Prostate gland (tissue), 2 donors: ENCODE measurements around the gene MYO5A. TPM values are rescaled to one million over a fixed set of nuclear protein-coding genes. Genes with fewer than 3 reads are reported as not detected.

ENCODE experiments used
- DNase-seq: peaks from one replicate; pipeline ENCODE4 v3.0.0-alpha.2; 2019; ENCODE audit warnings: low spot score
- H3K27ac ChIP-seq, 2 donors: fragments of 200-600 bp; sonication (generic); 2 replicates each; pipeline ENCODE4 v1.5.1; 2017 to 2019
- H3K27me3 ChIP-seq: fragments of 200-600 bp; sonication (generic); replicated peaks from 2 replicates; pipeline ENCODE4 v1.5.1; 2019; ENCODE audit not compliant: insufficient read depth
- H3K36me3 ChIP-seq, 2 donors: fragments of 200-600 bp; sonication (generic); 1 replicate in 1 of 2; 2 replicates in 1 of 2; pipeline versions ENCODE4 v1.5.1 to v1.8.1; 2017 to 2019
- H3K4me1 ChIP-seq: fragments of 200-600 bp; sonication (generic); replicated peaks from 2 replicates; pipeline ENCODE4 v1.5.1; 2019
- H3K4me3 ChIP-seq, 2 donors: fragments of 200-600 bp; sonication (generic); 2 replicates each; pipeline ENCODE4 v1.5.1; 2017 to 2019
- H3K9me3 ChIP-seq: fragments of 200-600 bp; sonication (generic); 2 replicates; pipeline ENCODE4 v1.5.1; 2017
- CTCF ChIP-seq, 4 experiments: fragments of 200-600 bp in 2 of 4; fragments of 450-650 bp in 2 of 4; sonication (generic) in 2 of 4; IDR thresholded peaks; 1 replicate in 3 of 4; 2 replicates in 1 of 4; pipeline ENCODE4 v1.5.1; 2016 to 2019; ENCODE audit warnings: antibody characterized with exemption in 4 of 4, mild to moderate bottlenecking in 2 of 4, moderate library complexity in 2 of 4
- POLR2A ChIP-seq: fragments of 450-650 bp; IDR thresholded peaks from one replicate; pipeline ENCODE4 v1.6.1; 2016; ENCODE audit warnings: antibody characterized with exemption, mild to moderate bottlenecking
- POLR2AphosphoS5 ChIP-seq: sonication (generic); formaldehyde crosslinking; IDR thresholded peaks from one replicate; pipeline ENCODE4 v1.6.1; 2017; ENCODE audit warnings: antibody characterized with exemption
- WGBS: methylation state at CpG from one replicate; pipeline ENCODE4 v1.1.5; 2018; 5-methylcytosine and 5-hydroxymethylcytosine counted together
- intact Hi-C: fragments of 100-400 bp; cut with DNase I; formaldehyde crosslinking; loops from one replicate; pipeline ENCODE4 v1.14.2; 2022
- total RNA-seq, 2 donors: library from RNA; depleted of rRNA; stranded (reverse); fragments of >200 nt; gene quantifications; one replicate each; pipeline ENCODE4 v1.1.0, GENCODE V29; 2016

MYO5A gene
- total RNA-seq, 2 donors from 2014 or later, result 24.9 to 41.9 TPM

- intact Hi-C loops, result no loop called here
- no peak for DNase-seq
- no peak overlapping the region for H3K27ac ChIP-seq
Measured at GRCh38 chr15:52480990-52481389, 47.7 kb downstream of the MYO5A start.

GRCh38 chr15:52466716-52467115 is 62.0 kb downstream of the MYO5A start:
- 92% methylated on average over 2 of the region's 2 CpGs for WGBS
- intact Hi-C loops, result no loop called here

More at GRCh38 chr15:52480990-52481389, 47.7 kb downstream of the MYO5A start:
- no peaks in the 10 kb centered on the region for H3K27me3 ChIP-seq
- H3K36me3 ChIP-seq, result no peaks in the 10 kb centered on the region
- no peak overlapping the region for H3K4me3 ChIP-seq
- TF ChIP-seq CTCF (IDR thresholded peaks at IDR 0.05), result no peak
- no peak for TF ChIP-seq POLR2A
- TF ChIP-seq POLR2AphosphoS5, result no peak
- H3K9me3 ChIP-seq, result no peaks in the 10 kb centered on the region
- WGBS, result 90% methylated on average over 1 of the region's 1 CpG
- H3K4me1 ChIP-seq, result no peaks in the 10 kb centered on the region

GRCh38 chr15:52466134-52466701 is 62.5 kb downstream of the MYO5A start:
- WGBS, result 83% methylated on average over 2 of the region's 2 CpGs
- Histone ChIP-seq H3K27me3 (no peaks in the 10 kb centered on the region), H3K9me3 (no peaks in the 10 kb centered on the region), H3K4me1 (no peaks in the 10 kb centered on the region), H3K36me3 (no peaks in the 10 kb centered on the region), H3K27ac (no peak overlapping the region), H3K4me3 (no peak overlapping the region)
- intact Hi-C loops, result no loop called here
- DNase-seq, result no peak
- TF ChIP-seq CTCF (IDR thresholded peaks at IDR 0.05) (no peak), POLR2A (no peak)

More at GRCh38 chr15:52466716-52467115, 62.0 kb downstream of the MYO5A start:
- Histone ChIP-seq H3K4me3 (no peak overlapping the region), H3K9me3 (no peaks in the 10 kb centered on the region), H3K27ac (no peak overlapping the region), H3K4me1 (no peaks in the 10 kb centered on the region), H3K27me3 (no peaks in the 10 kb centered on the region), H3K36me3 (no peaks in the 10 kb centered on the region)
- no peak for DNase-seq
- TF ChIP-seq POLR2A (no peak), POLR2AphosphoS5 (no peak), CTCF (IDR thresholded peaks at IDR 0.05) (no peak)

GRCh38 chr15:52464478-52464877 is 64.2 kb downstream of the MYO5A start:
- intact Hi-C loops, result no loop called here
- WGBS, result 84% methylated on average over 3 of the region's 3 CpGs
- no peak for TF ChIP-seq POLR2AphosphoS5
- TF ChIP-seq CTCF (IDR thresholded peaks at IDR 0.05), result no peak
- no peak for TF ChIP-seq POLR2A
- no peak for DNase-seq
- Histone ChIP-seq H3K36me3 (no peaks in the 10 kb centered on the region), H3K27me3 (no peaks in the 10 kb centered on the region), H3K9me3 (no peaks in the 10 kb centered on the region), H3K27ac (no peak overlapping the region), H3K4me1 (no peaks in the 10 kb centered on the region), H3K4me3 (no peak overlapping the region)

- no peaks in the 10 kb centered on the region for H3K4me1 ChIP-seq
- no peak overlapping the region for H3K27ac ChIP-seq
- intact Hi-C loops, result no loop called here
- DNase-seq, result no peak
- H3K9me3 ChIP-seq, result no peaks in the 10 kb centered on the region
- TF ChIP-seq POLR2AphosphoS5 (no peak), POLR2A (no peak), CTCF (IDR thresholded peaks at IDR 0.05) (no peak)
- H3K27me3 ChIP-seq, result no peaks in the 10 kb centered on the region
- 86% methylated on average over 3 of the region's 3 CpGs for WGBS
- no peak overlapping the region for H3K4me3 ChIP-seq
- H3K36me3 ChIP-seq, result no peaks in the 10 kb centered on the region
Measured at GRCh38 chr15:52464040-52464439, 64.6 kb downstream of the MYO5A start.
